GM12874 (cell line): Measurements from ENCODE around the gene SLC66A3.

Experiments used
- CTCF ChIP-seq: IDR thresholded peaks from 2 replicates; pipeline ENCODE4 v1.5.1; 2011; ENCODE audit warnings: low read depth, mild to moderate bottlenecking, control low read depth, low read length, moderate library complexity; ENCODE audit not compliant: insufficient read depth

SLC66A3 gene

GRCh38 chr2:11168488-11168887 is 13.2 kb downstream of the SLC66A3 start:
- no peak for TF ChIP-seq CTCF

DNA sequence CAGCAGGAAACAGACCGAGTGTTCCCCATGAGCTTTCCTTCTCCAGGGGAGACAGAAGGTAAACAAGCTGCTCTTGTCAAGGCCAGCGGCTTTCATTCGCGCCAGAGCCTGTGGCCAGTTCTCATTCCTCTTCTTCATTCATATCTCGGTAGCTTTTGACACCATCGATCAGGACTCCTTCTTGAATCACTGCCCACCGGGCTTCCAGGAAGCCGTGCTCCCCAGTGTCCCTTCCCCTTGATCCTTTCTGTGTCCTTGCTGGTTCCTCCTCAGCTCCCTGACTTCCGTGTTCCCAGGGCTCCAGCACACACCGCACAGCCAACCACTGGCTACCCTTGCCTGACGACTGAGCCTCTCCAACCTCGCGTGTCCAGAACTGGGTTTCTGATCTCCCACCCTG is 14.1 kb downstream of the SLC66A3 start:
- TF ChIP-seq CTCF = no peak

GRCh38 chr2:11174222-11174621 is 19.0 kb downstream of the SLC66A3 start:
- no peak for TF ChIP-seq CTCF

GRCh38 chr2:11175293-11175795 is 20.1 kb downstream of the SLC66A3 start:
- TF ChIP-seq CTCF = no peak

- no peak for TF ChIP-seq CTCF
These were observed 22.8 kb downstream of the SLC66A3 start for GRCh38 chr2:11177871-11178690.

DNA sequence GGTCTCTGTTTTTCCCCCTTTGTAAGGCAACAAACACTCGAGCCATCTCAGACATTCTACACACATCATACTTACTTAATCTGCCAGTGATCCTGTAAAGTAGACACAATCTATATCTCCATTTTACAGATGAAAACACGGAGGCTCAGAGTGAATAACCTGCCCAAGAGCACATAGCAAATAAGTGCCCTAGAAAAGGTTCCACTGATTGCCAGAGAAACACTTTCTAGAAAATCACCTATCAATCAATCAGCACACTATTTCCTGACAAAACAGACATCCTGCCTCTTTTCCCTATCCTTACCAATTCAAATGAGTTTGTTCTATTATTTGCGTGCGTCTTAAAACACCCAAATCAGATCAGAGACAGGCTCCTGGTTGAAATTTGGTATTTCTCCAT is 23.9 kb downstream of the SLC66A3 start:
- TF ChIP-seq CTCF = no peak

GRCh38 chr2:11179899-11180298 is 24.6 kb downstream of the SLC66A3 start:
- no peak for TF ChIP-seq CTCF
